Measurements from ENCODE around the gene STYXL1. TPM values are rescaled to one million over a fixed set of nuclear protein-coding genes. Genes with fewer than 3 reads are reported as not detected.

Gene STYXL1
- total and polyA plus RNA-seq, 2 donors (not counting 1 experiment from before 2014, with no cell fraction given): 49.0 to 49.8 TPM

GRCh38 chr7:76071316-76072242, 23.8 kb upstream of the STYXL1 start:
- no peak overlapping the region for H3K4me3 ChIP-seq (replicated peaks in 1 of 4; ENCODE audit: control extremely low read depth in 1 of 4, insufficient read depth in 1 of 4, low read depth in 3 of 4, low read length in 4 of 4)
- DNase-seq (ENCODE audit: low read depth in 2 of 2): peak in 1 of 2 donors; percentile 80
- no peaks in the 10 kb centered on the region for H3K79me2 ChIP-seq (ENCODE audit: control insufficient read depth, insufficient read depth, low read length)
- peaks cover 2% of the 10 kb centered on the region for H3K4me1 ChIP-seq (ENCODE audit: control insufficient read depth, extremely low read depth, insufficient read depth, low read length)
- H4K20me1 ChIP-seq (ENCODE audit: control insufficient read depth, extremely low read depth, insufficient read depth, low read length): no peaks in the 10 kb centered on the region
- H3K4me2 ChIP-seq (ENCODE audit: extremely low read depth, insufficient read depth, low read length): no peak overlapping the region
- H3K27me3 ChIP-seq (ENCODE audit: control insufficient read depth, insufficient read depth, low read length): no peaks in the 10 kb centered on the region
- H3K9me3 ChIP-seq (ENCODE audit: control insufficient read depth, insufficient read depth, low read depth, low read length): no peaks in the 10 kb centered on the region
- peaks cover 5% of the 10 kb centered on the region for H3K36me3 ChIP-seq (ENCODE audit: control insufficient read depth, insufficient read depth, low read length)
- peak overlapping the region; percentile 20 for H3K27ac ChIP-seq (ENCODE audit: insufficient read depth, low read length)
- peak overlapping the region; percentile 16 for H3K9ac ChIP-seq (ENCODE audit: insufficient read depth, low read length)
- peak overlapping the region; percentile 49 for H2AFZ ChIP-seq (ENCODE audit: low read length)
- TF ChIP-seq CTCF (conservative IDR thresholded peaks at IDR 0.05 in 1 of 2, IDR thresholded peaks at IDR 0.05 in 1 of 2; ENCODE audit: low read depth in 1 of 2, low read length in 2 of 2): peak in 1 of 2 donors; percentile 2
- no peak for TF ChIP-seq EZH2 (IDR thresholded peaks at IDR 0.05; ENCODE audit: low read length, missing control alignments)

- peak overlapping the region; percentile 23 for H3K4me2 ChIP-seq (ENCODE audit: extremely low read depth, insufficient read depth, low read length)
- TF ChIP-seq CTCF (conservative IDR thresholded peaks at IDR 0.05 in 1 of 2, IDR thresholded peaks at IDR 0.05 in 1 of 2; ENCODE audit: low read depth in 1 of 2, low read length in 2 of 2) (peak; percentile 23 to 46), EZH2 (IDR thresholded peaks at IDR 0.05; ENCODE audit: low read length, missing control alignments) (no peak)
Measured at GRCh38 chr7:76069238-76069638, 21.4 kb upstream of the STYXL1 start.

GRCh38 chr7:76066716-76067503, 19.1 kb upstream of the STYXL1 start:
- Histone ChIP-seq H3K27ac (ENCODE audit: insufficient read depth, low read length) (no peak overlapping the region), H2AFZ (ENCODE audit: low read length) (no peak overlapping the region), H3K36me3 (ENCODE audit: control insufficient read depth, insufficient read depth, low read length) (peaks cover 28% of the 10 kb centered on the region), H3K79me2 (ENCODE audit: control insufficient read depth, insufficient read depth, low read length) (no peaks in the 10 kb centered on the region), H3K9me3 (ENCODE audit: control insufficient read depth, insufficient read depth, low read depth, low read length) (no peaks in the 10 kb centered on the region), H3K4me3 (replicated peaks in 1 of 4; ENCODE audit: control extremely low read depth in 1 of 4, insufficient read depth in 1 of 4, low read depth in 3 of 4, low read length in 4 of 4) (no peak overlapping the region), H3K4me2 (ENCODE audit: extremely low read depth, insufficient read depth, low read length) (no peak overlapping the region), H4K20me1 (ENCODE audit: control insufficient read depth, extremely low read depth, insufficient read depth, low read length) (no peaks in the 10 kb centered on the region), H3K4me1 (ENCODE audit: control insufficient read depth, extremely low read depth, insufficient read depth, low read length) (peaks cover 2% of the 10 kb centered on the region), H3K9ac (ENCODE audit: insufficient read depth, low read length) (no peak overlapping the region), H3K27me3 (ENCODE audit: control insufficient read depth, insufficient read depth, low read length) (no peaks in the 10 kb centered on the region)
- TF ChIP-seq EZH2 (IDR thresholded peaks at IDR 0.05; ENCODE audit: low read length, missing control alignments): no peak
- no peak for TF ChIP-seq CTCF (conservative IDR thresholded peaks at IDR 0.05 in 1 of 2, IDR thresholded peaks at IDR 0.05 in 1 of 2; ENCODE audit: low read depth in 1 of 2, low read length in 2 of 2)
- no peak for DNase-seq (ENCODE audit: low read depth in 2 of 2)

More at GRCh38 chr7:76069238-76069638, 21.4 kb upstream of the STYXL1 start:
- H4K20me1 ChIP-seq (ENCODE audit: control insufficient read depth, extremely low read depth, insufficient read depth, low read length): no peaks in the 10 kb centered on the region
- no peak overlapping the region for H3K4me3 ChIP-seq (replicated peaks in 1 of 4; ENCODE audit: control extremely low read depth in 1 of 4, insufficient read depth in 1 of 4, low read depth in 3 of 4, low read length in 4 of 4)
- no peaks in the 10 kb centered on the region for H3K9me3 ChIP-seq (ENCODE audit: control insufficient read depth, insufficient read depth, low read depth, low read length)
- no peaks in the 10 kb centered on the region for H3K27me3 ChIP-seq (ENCODE audit: control insufficient read depth, insufficient read depth, low read length)
- DNase-seq (ENCODE audit: low read depth in 2 of 2): peak; percentile 93 to 94
- peaks cover 2% of the 10 kb centered on the region for H3K4me1 ChIP-seq (ENCODE audit: control insufficient read depth, extremely low read depth, insufficient read depth, low read length)
- peaks cover 17% of the 10 kb centered on the region for H3K36me3 ChIP-seq (ENCODE audit: control insufficient read depth, insufficient read depth, low read length)
- H2AFZ ChIP-seq (ENCODE audit: low read length): no peak overlapping the region
- H3K27ac ChIP-seq (ENCODE audit: insufficient read depth, low read length): no peak overlapping the region
- H3K9ac ChIP-seq (ENCODE audit: insufficient read depth, low read length): no peak overlapping the region
- no peaks in the 10 kb centered on the region for H3K79me2 ChIP-seq (ENCODE audit: control insufficient read depth, insufficient read depth, low read length)

All from fibroblast of lung (primary cell).